Stimulated activated naive CD4-positive, alpha-beta T cell (primary cell): ENCODE data around the gene SAP130.

Experiments used
- DNase-seq, 6 experiments: peaks; one replicate each; lab custom pipeline; 2025; lab: John Stamatoyannopoulos, UW

Gene SAP130

DNA sequence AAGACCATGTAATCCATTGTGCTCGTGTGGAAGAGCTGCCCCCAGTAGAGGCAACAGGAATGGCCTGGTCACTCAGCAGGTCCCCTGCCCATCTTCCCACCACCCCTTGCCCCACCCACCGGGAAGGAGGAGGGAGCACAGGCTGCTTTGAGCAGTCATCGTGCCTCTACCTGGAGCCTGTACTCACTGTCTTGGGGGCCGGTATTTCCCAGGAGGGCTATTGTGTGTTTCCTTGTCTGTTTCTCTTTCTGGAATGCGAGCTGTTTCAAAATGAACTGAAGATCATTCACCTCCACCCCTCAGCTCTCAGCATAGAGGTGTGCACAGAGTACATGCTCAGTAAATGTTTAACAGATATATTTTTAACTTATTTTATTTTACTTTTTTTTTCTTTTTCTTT lies 134.4 kb downstream of the SAP130 start:
- no peak for DNase-seq

DNA sequence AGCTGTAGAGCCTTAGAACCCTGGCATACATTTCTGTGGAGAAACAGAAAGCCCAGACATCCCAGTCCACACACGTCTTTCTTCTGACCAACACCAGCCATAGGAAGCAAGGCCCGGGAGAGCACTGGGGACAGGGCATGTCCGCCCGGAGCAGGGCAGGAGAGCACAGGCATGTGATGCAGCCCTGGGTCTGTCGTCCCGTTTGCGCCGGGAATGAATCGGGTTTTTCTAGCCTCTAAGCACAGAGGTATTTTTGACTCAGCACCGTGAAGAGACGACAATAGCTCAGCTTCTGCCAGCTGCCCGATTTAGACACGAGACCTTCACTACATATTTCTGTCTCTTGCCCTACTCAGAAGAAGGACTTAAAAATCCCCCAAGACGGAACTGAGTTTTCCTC lies 134.8 kb downstream of the SAP130 start:
- DNase-seq: no peak

DNA sequence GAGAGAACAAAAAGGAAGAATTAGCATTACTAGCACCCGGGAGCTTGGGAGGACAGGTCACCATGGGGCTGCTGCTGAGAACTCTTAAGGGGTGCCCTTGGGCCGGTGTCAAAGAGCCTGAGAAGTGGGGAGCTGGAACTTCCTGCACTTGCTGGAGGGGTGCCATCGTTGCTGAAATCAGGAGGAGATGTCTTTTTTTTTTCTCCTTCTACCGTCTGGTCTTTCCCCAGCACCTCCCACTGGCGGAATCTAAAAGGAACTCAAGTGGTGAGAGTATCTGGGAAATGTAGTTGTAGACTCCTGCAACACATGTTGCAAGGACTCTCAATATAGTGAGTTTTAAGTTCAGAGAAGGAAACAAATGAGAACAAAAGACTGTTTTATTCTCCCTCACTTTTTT lies 136.0 kb downstream of the SAP130 start:
- no peak for DNase-seq
